Measurements from ENCODE around the gene ASPSCR1. TPM values are rescaled to one million over a fixed set of nuclear protein-coding genes. Genes with fewer than 3 reads are reported as not detected.

Gene ASPSCR1
- total RNA-seq, 2 donors from 2014 or later = 20.6 to 41.3 TPM

DNA sequence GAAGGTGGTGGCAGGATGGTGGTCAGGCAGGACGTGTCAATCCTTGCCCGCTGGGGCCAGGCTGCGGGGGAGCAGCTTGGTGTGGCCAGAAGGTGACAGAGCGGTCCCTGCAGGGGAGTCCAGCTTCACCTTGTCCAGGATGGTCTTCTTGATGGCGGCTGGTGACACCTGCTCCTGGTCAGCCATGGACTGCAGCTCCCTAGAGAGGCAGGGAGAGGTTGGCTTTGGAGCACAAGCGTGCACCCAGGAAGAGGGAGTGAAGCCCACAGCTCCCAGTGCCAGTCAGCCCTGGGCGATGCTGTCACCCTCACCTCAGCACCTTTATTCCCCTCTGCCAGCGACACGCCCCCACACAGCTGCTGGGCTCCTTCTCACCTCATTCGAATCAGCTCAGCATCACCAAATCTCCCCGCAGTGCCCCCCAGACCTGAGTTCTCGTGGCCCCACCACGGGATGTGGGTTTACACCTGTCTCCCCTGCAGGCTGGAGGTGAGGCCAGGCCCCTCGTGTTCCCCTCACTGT lies 44.2 kb upstream of the ASPSCR1 start:
- H3K27me3 ChIP-seq (replicated peaks; ENCODE audit: insufficient read depth) = no peaks in the 10 kb centered on the region
- H3K4me1 ChIP-seq (ENCODE audit: control insufficient read depth in 1 of 2, low read depth in 2 of 2) = peaks cover 6 to 20% of the 10 kb centered on the region in 2 donors
- no peak overlapping the region for H3K27ac ChIP-seq
- DNase-seq (ENCODE audit: low spot score) (no peak), ATAC-seq (ENCODE audit: insufficient number of reproducible peaks, low FRiP score, low read depth) (no peak)
- no peak for TF ChIP-seq CTCF (IDR thresholded peaks at IDR 0.05)
- no peaks in the 10 kb centered on the region for H3K9me3 ChIP-seq
- H3K36me3 ChIP-seq = no peaks in the 10 kb centered on the region
- no peak overlapping the region for H3K4me3 ChIP-seq

- Histone ChIP-seq H3K27ac (no peak overlapping the region), H3K4me3 (no peak overlapping the region), H3K4me1 (ENCODE audit: control insufficient read depth in 1 of 2, low read depth in 2 of 2) (peaks cover 3 to 15% of the 10 kb centered on the region in 2 donors), H3K36me3 (no peaks in the 10 kb centered on the region), H3K9me3 (no peaks in the 10 kb centered on the region), H3K27me3 (replicated peaks; ENCODE audit: insufficient read depth) (no peaks in the 10 kb centered on the region)
- ATAC-seq (ENCODE audit: insufficient number of reproducible peaks, low FRiP score, low read depth) (no peak), DNase-seq (ENCODE audit: low spot score) (no peak)
- TF ChIP-seq CTCF (IDR thresholded peaks at IDR 0.05) = no peak
These were observed 43.2 kb upstream of the ASPSCR1 start for GRCh38 chr17:81934098-81934757.

- Histone ChIP-seq H3K27me3 (replicated peaks; ENCODE audit: insufficient read depth) (no peaks in the 10 kb centered on the region), H3K27ac (no peak overlapping the region), H3K9me3 (no peaks in the 10 kb centered on the region), H3K36me3 (no peaks in the 10 kb centered on the region), H3K4me1 (ENCODE audit: control insufficient read depth in 1 of 2, low read depth in 2 of 2) (peaks cover 3 to 23% of the 10 kb centered on the region in 2 donors), H3K4me3 (no peak overlapping the region)
- DNase-seq (ENCODE audit: low spot score) (no peak), ATAC-seq (ENCODE audit: insufficient number of reproducible peaks, low FRiP score, low read depth) (no peak)
- TF ChIP-seq CTCF (IDR thresholded peaks at IDR 0.05) = no peak
These were observed 42.4 kb upstream of the ASPSCR1 start for GRCh38 chr17:81934850-81935708.

- no peak for ATAC-seq (ENCODE audit: insufficient number of reproducible peaks, low FRiP score, low read depth)
- no peak for DNase-seq (ENCODE audit: low spot score)
These were observed 41.7 kb upstream of the ASPSCR1 start for GRCh38 chr17:81935709-81936084.

More at GRCh38 chr17:81935709-81936084, 41.7 kb upstream of the ASPSCR1 start:
- Histone ChIP-seq H3K4me3 (no peak overlapping the region), H3K36me3 (no peaks in the 10 kb centered on the region), H3K27me3 (replicated peaks; ENCODE audit: insufficient read depth) (no peaks in the 10 kb centered on the region), H3K9me3 (no peaks in the 10 kb centered on the region), H3K27ac (no peak overlapping the region), H3K4me1 (ENCODE audit: control insufficient read depth in 1 of 2, low read depth in 2 of 2) (peaks cover 3 to 30% of the 10 kb centered on the region in 2 donors)
- TF ChIP-seq CTCF (IDR thresholded peaks at IDR 0.05) = no peak

Measured in thoracic aorta (tissue), 2 donors.